Dendritic cell treated with granulocyte-macrophage colony-stimulating factor and Interleukin-4, amounts not matched to agents 40 ng/mL and 50 ng/mL, for 4 days (primary cell): ENCODE results near the gene ZNF750.
"Not testable (repeated sequence)": the region's sequence is repeated elsewhere in the genome, so short reads cannot be mapped to it uniquely, and the experiment has no call there.

Experiments
- H3K27ac Mint-ChIP-seq: one replicate; pipeline ENCODE4 v1.8.0; 2022; ENCODE audit warnings: mild to moderate bottlenecking, mixed read lengths
- H3K27me3 Mint-ChIP-seq: one replicate; pipeline ENCODE4 v1.8.0; 2022; ENCODE audit warnings: mild to moderate bottlenecking, mixed read lengths
- H3K36me3 Mint-ChIP-seq: one replicate; pipeline ENCODE4 v1.8.0; 2022; ENCODE audit warnings: low read depth, mixed read lengths
- H3K4me1 Mint-ChIP-seq: one replicate; pipeline ENCODE4 v1.8.0; 2022; ENCODE audit warnings: low read depth, mixed read lengths
- H3K4me3 Mint-ChIP-seq: one replicate; pipeline ENCODE4 v1.8.0; 2022; ENCODE audit warnings: mild to moderate bottlenecking, moderate library complexity, mixed read lengths
- H3K9me3 Mint-ChIP-seq: one replicate; pipeline ENCODE4 v1.8.0; 2022; ENCODE audit warnings: mixed read lengths
- intact Hi-C: fragments of 100-400 bp; cut with micrococcal nuclease; formaldehyde crosslinking; loops from one replicate; pipeline ENCODE4 v1.15.0; 2022

The ZNF750 gene

GRCh38 chr17:82786427-82786826, 53.4 kb downstream of the ZNF750 start:
- Mint-ChIP-seq H3K36me3 (peaks cover 55% of the 10 kb centered on the region), H3K9me3 (no peaks in the 10 kb centered on the region), H3K4me3 (no peak overlapping the region), H3K27ac (no peak overlapping the region), H3K4me1 (peaks cover 13% of the 10 kb centered on the region), H3K27me3 (peaks cover 4% of the 10 kb centered on the region)
- intact Hi-C loops = no loop called here

- Mint-ChIP-seq H3K4me1 (peaks cover 13% of the 10 kb centered on the region), H3K36me3 (peaks cover 54% of the 10 kb centered on the region)
- intact Hi-C loops, H3K27me3 Mint-ChIP-seq, H3K9me3 Mint-ChIP-seq, H3K27ac Mint-ChIP-seq, H3K4me3 Mint-ChIP-seq: not testable (repeated sequence)
Observed at GRCh38 chr17:82785581-82785980, 54.2 kb downstream of the ZNF750 start.

- no peak overlapping the region for H3K27ac Mint-ChIP-seq
- peaks cover 4% of the 10 kb centered on the region for H3K27me3 Mint-ChIP-seq
- H3K4me1 Mint-ChIP-seq = peaks cover 13% of the 10 kb centered on the region
- no peaks in the 10 kb centered on the region for H3K9me3 Mint-ChIP-seq
- no peak overlapping the region for H3K4me3 Mint-ChIP-seq
- intact Hi-C loops = loop anchor here (2.0 to 5.0 kb wide), 3 partner anchors 129 to 314 kb away; no protein-coding TSS in a partner anchor
- H3K36me3 Mint-ChIP-seq = peaks cover 52% of the 10 kb centered on the region
Observed at GRCh38 chr17:82783498-82783897, 56.3 kb downstream of the ZNF750 start.

GRCh38 chr17:82782657-82783207, 57.1 kb downstream of the ZNF750 start:
- no peak overlapping the region for H3K27ac Mint-ChIP-seq
- peaks cover 50% of the 10 kb centered on the region for H3K36me3 Mint-ChIP-seq
- peaks cover 4% of the 10 kb centered on the region for H3K27me3 Mint-ChIP-seq
- intact Hi-C loops = loop anchor here (2.0 to 5.0 kb wide), 3 partner anchors 130 to 315 kb away; no protein-coding TSS in a partner anchor
- no peaks in the 10 kb centered on the region for H3K9me3 Mint-ChIP-seq
- H3K4me1 Mint-ChIP-seq = peaks cover 13% of the 10 kb centered on the region
- H3K4me3 Mint-ChIP-seq = no peak overlapping the region

- H3K36me3 Mint-ChIP-seq = peaks cover 58% of the 10 kb centered on the region
- H3K4me3 Mint-ChIP-seq = no peak overlapping the region
- H3K4me1 Mint-ChIP-seq = peaks cover 13% of the 10 kb centered on the region
- intact Hi-C loops = loop anchor here (2.0 to 5.0 kb wide), 3 partner anchors 130 to 315 kb away; no protein-coding TSS in a partner anchor
- no peaks in the 10 kb centered on the region for H3K9me3 Mint-ChIP-seq
- peaks cover 4% of the 10 kb centered on the region for H3K27me3 Mint-ChIP-seq
- H3K27ac Mint-ChIP-seq = no peak overlapping the region
Observed at GRCh38 chr17:82781894-82782274, 57.9 kb downstream of the ZNF750 start.

- intact Hi-C loops = loop anchor here (5.0 kb wide), 2 partner anchors 131 to 316 kb away; no protein-coding TSS in a partner anchor
- H3K4me1 Mint-ChIP-seq = peaks cover 13% of the 10 kb centered on the region
- no peak overlapping the region for H3K4me3 Mint-ChIP-seq
- H3K9me3 Mint-ChIP-seq = no peaks in the 10 kb centered on the region
- no peak overlapping the region for H3K27ac Mint-ChIP-seq
- H3K36me3 Mint-ChIP-seq = peaks cover 64% of the 10 kb centered on the region
- H3K27me3 Mint-ChIP-seq = peaks cover 4% of the 10 kb centered on the region
Observed at GRCh38 chr17:82780971-82781893, 58.6 kb downstream of the ZNF750 start.

GRCh38 chr17:82780195-82780594, 59.6 kb downstream of the ZNF750 start:
- Mint-ChIP-seq H3K27ac (no peak overlapping the region), H3K9me3 (no peaks in the 10 kb centered on the region), H3K36me3 (peaks cover 68% of the 10 kb centered on the region), H3K4me1 (peaks cover 13% of the 10 kb centered on the region), H3K4me3 (no peak overlapping the region), H3K27me3 (peaks cover 4% of the 10 kb centered on the region)
- intact Hi-C loops = loop anchor here (5.0 kb wide), 2 partner anchors 132 to 317 kb away; no protein-coding TSS in a partner anchor

- Mint-ChIP-seq H3K4me1 (peaks cover 13% of the 10 kb centered on the region), H3K4me3 (no peak overlapping the region), H3K27ac (no peak overlapping the region), H3K27me3 (peaks cover 4% of the 10 kb centered on the region), H3K36me3 (peaks cover 66% of the 10 kb centered on the region), H3K9me3 (no peaks in the 10 kb centered on the region)
- intact Hi-C loops = no loop called here
Observed at GRCh38 chr17:82779541-82779940, 60.3 kb downstream of the ZNF750 start.
